ENCODE measurements around the gene UBAC1.

The UBAC1 gene

GRCh38 chr9:135939351-135940265, 21.6 kb downstream of the UBAC1 start:
- DNase-seq = no peak

GRCh38 chr9:135937521-135938489, 23.4 kb downstream of the UBAC1 start:
- no peak for DNase-seq

- DNase-seq = no peak
Observed at GRCh38 chr9:135933114-135933513, 28.1 kb downstream of the UBAC1 start.

- no peak for DNase-seq
Observed at GRCh38 chr9:135932656-135933055, 28.5 kb downstream of the UBAC1 start.

GRCh38 chr9:135931349-135931820, 29.8 kb downstream of the UBAC1 start:
- no peak for DNase-seq

- no peak for DNase-seq
Observed at GRCh38 chr9:135930446-135931345, 30.5 kb downstream of the UBAC1 start.

- no peak for DNase-seq
Observed at GRCh38 chr9:135929656-135930445, 31.3 kb downstream of the UBAC1 start.

GRCh38 chr9:135928731-135929655, 32.2 kb downstream of the UBAC1 start:
- no peak for DNase-seq

GRCh38 chr9:135928074-135928730, 33.0 kb downstream of the UBAC1 start:
- no peak for DNase-seq

- DNase-seq = no peak
Observed at GRCh38 chr9:135927195-135928013, 33.8 kb downstream of the UBAC1 start.

GRCh38 chr9:135926402-135927194, 34.6 kb downstream of the UBAC1 start:
- no peak for DNase-seq

GRCh38 chr9:135925496-135926133, 35.6 kb downstream of the UBAC1 start:
- no peak for DNase-seq

GRCh38 chr9:135924628-135925338, 36.4 kb downstream of the UBAC1 start:
- no peak for DNase-seq

- DNase-seq = no peak
Observed at GRCh38 chr9:135923508-135923907, 37.7 kb downstream of the UBAC1 start.

GRCh38 chr9:135921749-135922310, 39.3 kb downstream of the UBAC1 start:
- no peak for DNase-seq

- DNase-seq = no peak
Observed at GRCh38 chr9:135920973-135921585, 40.1 kb downstream of the UBAC1 start.
